Stimulated activated CD4-positive, alpha-beta T cell treated with anti-CD3 and anti-CD28 coated beads, Interleukin-1b, Interleukin-23, amount 100 ng/mL, for 24 hours (primary cell): ENCODE results near the gene GNA12.
"Not testable (repeated sequence)": the region's sequence is repeated elsewhere in the genome, so short reads cannot be mapped to it uniquely, and the experiment has no call there.

Source experiments
- DNase-seq, 4 experiments: peaks; one replicate each; pipeline ENCODE4 v3.0.0-alpha.2; 2020; ENCODE audit warnings: low read depth in 4 of 4, low spot score in 1 of 4

The GNA12 gene

DNA sequence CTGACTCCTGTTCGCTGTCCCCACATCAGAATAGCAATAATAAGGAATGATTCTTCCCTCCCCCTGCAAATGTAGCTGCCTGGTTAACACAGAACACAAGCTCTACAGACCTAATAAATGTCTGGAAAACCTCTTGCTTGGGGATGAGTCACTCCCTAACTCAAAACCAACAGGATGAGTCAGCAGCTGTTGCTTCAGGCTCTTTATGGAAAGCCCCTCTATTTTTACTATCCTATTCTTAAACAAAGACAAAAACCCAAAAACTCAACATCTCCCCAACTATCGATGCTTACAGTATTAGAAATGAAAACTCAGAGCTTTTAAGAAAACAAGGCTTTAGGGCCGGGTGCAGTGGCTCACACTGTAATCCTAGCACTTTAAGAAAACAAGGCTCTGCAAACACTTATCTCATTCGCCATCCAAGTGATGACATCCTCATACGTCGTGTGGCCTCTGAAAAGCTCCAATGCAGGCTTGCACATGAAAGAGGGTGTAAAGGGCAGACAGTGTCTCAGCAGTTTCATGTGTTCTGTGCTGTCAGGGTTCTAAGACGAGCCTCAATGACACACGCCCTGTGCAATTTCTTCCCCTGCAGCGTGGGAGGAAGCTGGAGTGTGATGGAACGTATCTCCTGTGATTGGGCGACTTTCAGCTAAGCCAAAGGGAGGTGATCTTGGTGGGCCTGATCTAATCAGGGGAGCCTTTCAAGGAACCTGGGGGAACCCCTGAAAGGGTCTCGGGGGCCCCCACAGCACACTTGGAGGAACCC, 86.0 kb downstream of the GNA12 start:
- DNase-seq, result peak; percentile 37 to 73 (median 52)

DNA sequence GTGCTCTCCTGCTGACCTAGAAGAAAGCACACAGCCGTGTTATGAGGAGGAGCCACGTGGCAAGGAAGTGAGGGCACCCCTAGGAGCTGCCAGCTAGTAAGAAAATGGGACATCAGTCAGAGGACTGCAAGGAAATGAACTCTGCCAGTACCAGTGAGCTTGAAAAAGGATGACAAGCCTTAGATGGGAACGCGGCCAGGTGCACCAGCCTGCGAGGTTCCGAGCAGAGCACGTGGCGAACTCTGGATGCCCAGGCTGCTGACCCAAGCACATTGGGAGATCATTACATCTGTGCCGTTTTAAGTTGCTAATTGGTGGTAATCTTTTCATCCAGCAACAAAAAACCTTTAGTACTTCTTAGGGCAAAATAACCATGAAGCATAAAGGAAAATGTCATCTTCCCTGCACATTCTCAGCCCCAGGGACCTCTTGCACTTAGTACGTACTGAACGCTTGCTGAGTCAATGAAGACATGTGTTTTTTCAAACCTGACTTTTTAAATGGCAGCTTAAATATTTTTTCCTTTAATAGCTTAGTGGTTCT, 86.7 kb downstream of the GNA12 start:
- DNase-seq, result no peak

DNA sequence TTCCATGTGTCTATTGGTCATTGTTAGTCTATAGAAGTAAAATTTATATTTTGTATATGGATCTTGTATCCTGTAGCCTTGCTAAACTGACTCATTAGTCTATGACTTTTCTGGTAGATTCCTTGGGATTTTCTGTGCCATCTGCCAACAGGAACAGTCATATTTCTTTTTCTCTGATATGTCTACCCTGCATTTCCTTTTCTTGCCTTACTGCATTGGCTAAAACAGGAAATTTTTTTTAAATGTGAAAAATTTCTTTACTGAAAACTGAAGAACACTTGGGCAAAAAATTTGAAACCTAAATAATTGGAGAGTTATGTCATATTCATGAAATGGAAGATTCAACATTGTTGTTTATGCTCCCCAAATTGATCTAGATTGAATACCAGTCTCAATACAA, 88.6 kb downstream of the GNA12 start:
- DNase-seq, result no peak

GRCh38 chr7:2754912-2755311, 89.2 kb downstream of the GNA12 start:
- no peak for DNase-seq

GRCh38 chr7:2754086-2754485, 90.0 kb downstream of the GNA12 start:
- DNase-seq, result no peak

GRCh38 chr7:2753148-2753547, 91.0 kb downstream of the GNA12 start:
- DNase-seq, result no peak

DNA sequence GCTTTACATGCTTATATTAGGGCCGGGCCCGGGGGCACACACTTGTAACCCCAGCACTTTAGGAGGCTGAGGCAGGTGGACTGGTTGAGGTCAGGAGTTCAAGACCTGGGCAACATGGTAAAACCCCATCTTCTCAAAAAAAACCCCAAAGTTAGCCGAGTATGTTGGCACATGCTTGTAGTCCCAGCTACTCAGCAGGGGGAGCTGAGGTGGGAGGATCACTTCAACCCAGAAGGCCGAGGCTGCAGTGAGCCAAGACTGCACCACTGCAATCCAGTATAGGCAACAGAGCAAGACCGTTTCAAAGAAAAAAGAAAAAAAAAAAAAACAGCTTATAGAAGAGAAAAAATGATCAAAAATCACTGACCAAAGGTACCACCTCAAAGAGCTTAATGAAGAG, 93.0 kb downstream of the GNA12 start:
- no peak for DNase-seq

DNA sequence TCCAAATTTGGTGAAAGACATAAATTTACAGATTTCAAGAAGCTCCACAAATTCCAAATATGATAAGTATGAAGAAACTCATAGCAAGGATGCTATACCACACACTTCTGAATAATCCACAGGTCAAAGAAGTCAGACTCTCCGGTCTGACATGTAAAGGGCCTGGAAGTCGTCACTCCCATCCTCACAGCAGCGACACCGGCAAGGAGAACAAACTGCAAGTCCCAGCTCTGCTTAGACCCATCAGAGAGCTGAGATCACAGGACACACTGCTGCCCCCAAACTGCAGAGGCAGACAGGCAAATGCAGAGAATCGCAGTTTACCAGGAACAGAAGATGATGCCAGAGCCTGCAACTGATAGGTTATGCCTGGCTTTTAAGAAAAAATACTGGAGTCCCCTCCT, 94.1 kb downstream of the GNA12 start:
- no peak for DNase-seq

DNA sequence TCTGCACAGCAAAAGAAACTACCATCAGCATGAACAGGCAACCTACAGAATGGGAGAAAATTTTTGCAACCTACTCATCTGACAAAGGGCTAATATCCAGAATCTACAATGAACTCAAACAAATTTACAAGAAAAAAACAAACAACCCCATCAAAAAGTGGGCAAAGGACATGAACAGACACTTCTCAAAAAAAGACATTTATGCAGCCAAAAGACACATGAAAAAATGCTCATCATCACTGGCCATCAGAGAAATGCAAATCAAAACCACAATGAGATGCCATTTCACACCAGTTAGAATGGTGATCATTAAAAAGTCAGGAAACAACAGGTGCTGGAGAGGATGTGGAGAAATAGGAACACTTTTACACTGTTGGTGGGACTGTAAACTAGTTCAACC, 95.4 kb downstream of the GNA12 start:
- DNase-seq, result not testable (repeated sequence)

DNA sequence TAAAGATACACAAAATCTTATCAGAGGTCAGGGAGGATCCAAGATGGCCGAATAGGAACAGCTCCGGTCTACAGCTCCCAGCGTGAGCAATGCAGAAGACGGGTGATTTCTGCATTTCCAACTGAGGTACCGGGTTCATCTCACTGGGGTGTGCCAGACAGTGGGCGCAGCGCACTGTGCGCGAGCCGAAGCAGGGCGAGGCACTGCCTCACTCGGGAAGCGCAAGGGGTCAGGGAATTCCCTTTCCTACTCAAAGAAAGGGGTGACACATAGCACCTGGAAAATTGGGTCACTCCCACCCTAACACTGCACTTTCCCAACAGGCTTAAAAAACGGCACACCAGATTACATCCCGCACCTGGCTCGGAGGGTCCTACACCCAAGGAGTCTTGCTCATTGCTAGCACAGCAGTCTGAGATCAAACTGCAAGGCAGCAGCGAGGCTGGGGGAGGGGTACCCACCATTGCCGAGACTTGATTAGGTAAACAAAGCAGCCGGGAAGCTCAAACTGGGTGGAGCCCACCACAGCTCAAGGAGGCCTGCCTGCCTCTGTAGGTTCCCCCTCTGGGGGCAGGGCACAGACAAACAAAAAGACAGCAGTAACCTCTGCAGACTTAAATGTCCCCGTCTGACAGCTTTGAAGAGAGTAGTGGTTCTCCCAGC, 100.5 kb downstream of the GNA12 start:
- DNase-seq, result not testable (repeated sequence)

DNA sequence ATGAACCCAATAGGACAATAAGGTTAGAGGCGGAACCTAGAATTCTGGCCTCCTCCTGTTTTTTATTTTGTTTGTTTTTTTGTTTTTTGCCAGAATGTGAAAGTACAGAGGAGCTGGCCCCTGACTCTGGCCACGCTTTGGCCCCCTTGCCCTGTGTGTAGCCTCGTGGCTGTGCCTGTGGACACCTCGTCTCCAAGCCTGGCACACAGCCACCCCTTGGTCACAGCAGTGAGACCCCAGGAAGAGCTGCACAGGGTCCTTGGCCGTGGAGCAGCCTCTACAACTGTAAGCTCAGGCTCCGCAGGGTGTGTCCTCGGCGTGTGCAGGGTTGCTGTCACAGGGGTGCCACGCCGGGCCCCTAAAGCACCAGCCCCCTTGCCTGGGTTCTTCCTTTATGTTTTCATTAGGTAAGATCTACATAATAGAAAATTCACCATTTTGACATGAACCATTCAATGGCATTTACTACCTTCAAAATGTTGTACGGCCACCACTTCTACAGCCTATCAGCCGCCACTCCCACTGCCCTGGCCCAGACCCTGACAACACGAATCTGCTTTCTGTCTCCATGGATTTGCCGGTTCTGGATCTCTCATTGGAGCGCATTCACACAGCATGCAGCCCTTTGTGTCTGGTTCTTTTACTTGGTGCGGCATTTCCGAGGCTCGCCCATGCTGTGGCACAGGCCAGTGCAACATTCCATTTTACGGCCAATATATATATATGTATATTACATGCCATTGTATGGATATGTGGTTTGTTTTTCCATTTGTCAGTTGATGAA, 105.2 kb downstream of the GNA12 start:
- DNase-seq, result no peak

DNA sequence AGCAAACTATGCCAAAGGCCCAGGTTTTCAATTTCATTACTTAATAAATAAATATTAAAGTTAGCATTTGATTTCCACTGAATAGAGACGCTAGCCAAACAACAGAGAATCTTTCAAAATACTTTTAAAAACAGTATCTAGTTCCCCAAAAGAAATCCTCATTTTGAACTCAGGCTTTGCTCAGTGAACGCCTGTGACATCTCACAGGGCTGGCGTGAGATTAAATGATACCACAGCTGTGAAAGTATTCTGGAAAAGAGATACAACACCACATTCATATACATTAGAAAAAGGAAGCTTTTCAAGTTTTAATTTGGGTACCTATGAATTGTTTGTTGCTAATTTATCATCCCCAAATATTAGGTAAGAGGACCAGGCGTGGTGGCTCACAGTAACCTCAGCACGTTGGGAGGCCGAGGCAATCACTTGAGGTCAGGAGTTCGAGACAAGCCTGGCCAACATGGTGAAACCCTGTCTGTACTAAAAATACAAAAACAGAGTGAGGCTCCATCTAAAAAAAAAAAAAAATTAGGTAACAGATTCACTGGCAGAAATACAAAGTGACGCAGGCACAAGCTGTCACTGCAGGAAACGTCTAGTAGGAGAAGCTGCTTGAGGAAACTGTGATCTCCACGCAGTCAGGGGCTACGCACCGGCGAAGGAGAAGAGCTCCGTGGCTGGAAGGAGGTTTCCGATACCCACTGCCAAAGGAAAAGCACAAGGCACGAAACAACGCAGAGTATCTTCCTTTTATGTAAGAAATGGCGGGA, 106.2 kb downstream of the GNA12 start:
- DNase-seq, result no peak

DNA sequence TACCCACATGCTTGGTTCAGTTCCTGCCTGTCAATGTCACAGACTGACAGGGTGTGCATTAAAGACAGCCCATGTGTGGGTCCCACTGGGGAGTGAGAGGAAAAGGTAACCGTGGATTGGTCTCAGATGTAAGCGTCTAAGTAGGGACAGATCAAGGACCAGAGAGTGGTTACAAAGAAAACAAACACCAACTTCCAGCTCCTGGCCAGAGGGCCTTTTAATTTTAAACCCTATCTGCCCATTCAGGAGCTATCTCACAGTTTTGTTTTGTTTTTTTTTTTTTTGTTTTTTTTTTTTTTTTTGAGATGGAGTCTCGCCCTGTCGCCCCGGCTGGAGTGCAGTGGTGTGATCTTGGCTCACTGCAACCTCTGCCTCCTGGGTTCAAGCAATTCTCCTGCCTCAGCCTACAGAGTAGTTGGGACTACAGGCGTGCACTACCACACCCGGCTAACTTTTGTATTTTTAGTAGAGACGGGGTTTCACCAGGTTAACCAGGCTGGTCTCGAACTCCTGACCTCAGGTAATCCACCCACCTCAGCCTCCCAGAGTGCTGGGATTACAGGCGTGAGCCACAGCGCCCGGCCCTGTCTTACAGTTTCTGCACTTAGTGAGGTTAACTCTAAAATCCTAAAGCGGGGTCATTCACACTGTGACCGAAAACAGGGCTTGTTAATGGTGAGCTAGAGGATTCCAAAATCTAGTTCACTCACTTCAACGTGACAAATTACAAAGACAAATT, 106.9 kb downstream of the GNA12 start:
- DNase-seq, result not testable (repeated sequence)

DNA sequence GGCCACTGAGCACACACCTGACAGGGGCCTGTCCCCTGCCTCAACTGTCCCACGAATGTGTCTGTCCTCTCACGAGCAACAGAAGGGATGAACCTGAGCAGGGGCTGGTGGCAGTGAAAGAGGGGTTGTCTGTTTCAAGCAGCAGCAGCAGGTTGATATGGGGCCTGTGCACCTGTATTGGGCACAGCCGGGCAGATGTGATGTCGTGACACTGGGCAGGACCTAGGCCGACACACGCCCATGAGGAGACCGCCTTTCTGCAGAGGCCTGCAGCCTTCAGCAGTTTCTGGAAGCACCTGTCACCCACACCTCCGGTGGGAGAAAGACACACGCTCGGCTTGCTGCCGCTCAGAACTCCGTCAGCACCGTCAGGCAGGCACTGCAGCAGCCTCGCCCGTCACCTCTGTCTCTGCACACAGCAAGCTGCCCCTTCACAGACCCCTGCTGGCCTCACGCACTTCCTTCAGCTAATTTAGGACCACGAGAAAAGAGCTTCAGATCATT, 107.6 kb downstream of the GNA12 start:
- DNase-seq, result no peak

GRCh38 chr7:2735744-2736143, 108.4 kb downstream of the GNA12 start:
- no peak for DNase-seq

- no peak for DNase-seq
Observed at GRCh38 chr7:2734751-2735571, 109.1 kb downstream of the GNA12 start.

GRCh38 chr7:2734084-2734686, 109.9 kb downstream of the GNA12 start:
- no peak for DNase-seq

DNA sequence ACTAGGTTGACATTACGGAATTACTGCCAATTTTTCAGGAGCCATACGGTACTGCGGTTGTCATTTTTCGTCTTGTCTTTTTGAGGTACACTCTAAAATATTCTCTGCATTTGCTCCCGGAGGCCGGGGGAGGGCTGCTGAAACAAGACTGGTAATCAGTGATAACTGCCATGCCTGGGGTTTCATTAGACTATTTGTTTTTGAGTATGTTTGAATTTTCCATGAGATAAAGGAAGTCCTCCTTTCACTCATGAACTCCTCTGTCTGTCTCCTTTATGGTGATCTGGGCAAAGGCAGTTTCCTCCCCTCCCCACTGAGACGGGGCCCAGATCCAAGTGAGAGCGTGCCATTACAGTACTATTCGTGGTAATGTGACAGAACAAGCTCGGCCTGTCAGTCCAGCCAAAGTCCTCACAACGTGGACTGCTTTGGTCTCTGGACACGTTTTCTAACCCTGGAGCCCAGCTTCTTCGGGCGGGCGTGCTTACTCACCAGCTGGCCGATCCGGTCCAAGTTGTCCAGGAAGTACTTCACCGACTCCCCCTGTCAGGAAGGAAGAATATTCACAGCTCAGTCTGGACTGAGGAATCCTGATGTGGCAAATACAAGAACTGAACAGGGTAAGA, 111.0 kb downstream of the GNA12 start:
- DNase-seq, result no peak
